ENCODE measurements around the gene HMCN2.

HMCN2 gene

GRCh38 chr9:130377612-130378011, 112.1 kb downstream of the HMCN2 start:
- DNase-seq: no peak

DNA sequence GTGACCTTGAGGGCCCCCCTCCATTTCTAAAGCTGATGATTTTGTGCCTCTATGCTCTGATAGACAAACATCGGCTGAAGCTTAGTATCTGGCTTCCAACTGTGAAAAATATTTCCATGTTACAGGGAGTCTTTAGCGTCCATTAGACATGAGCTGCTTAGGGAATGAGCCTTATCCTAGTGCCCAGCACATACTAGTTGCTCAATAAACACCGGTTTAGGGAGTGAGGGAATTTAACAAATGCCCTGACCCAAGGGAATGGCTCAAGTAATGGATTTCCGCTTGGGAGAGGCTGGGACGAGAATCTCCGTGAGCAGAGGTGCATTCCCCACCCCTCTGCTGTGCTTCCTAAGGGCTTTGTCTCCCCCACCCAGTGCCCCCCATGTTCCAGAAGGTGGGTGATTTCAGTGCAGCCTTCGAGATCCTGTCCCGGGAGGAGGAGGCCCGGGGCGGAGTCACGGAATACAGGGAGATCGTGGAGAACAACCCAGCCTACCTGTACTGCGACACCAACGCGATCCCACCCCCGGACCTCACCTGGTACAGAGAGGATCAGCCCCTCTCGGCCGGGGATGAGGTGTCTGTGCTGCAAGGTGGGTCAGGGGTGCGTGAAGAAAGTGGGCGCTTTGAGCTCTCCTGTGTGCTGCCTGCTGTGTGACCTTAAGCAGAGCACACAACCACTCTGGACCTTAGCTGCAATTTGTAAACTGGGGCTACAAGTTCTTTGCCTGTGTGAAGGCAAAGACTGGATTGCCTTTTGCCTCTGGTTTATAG, 113.5 kb downstream of the HMCN2 start:
- DNase-seq: no peak

DNA sequence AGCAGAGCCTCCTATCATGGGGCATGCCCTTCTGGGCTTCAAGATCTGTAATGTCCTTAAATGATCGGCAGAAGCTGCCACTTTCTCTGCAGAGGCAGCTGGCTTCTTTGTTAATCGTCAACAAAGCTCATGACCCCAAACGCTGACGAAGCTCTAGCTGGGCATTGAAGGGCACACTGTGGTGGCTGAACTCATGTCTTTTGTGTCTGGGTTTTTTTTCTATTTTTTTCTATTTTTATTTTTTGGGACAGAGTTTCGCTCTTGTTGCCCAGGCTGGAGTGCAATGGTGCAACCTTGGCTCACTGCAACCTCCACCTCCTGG, 114.0 kb downstream of the HMCN2 start:
- no peak for DNase-seq

GRCh38 chr9:130380920-130381469, 115.4 kb downstream of the HMCN2 start:
- no peak for DNase-seq

DNA sequence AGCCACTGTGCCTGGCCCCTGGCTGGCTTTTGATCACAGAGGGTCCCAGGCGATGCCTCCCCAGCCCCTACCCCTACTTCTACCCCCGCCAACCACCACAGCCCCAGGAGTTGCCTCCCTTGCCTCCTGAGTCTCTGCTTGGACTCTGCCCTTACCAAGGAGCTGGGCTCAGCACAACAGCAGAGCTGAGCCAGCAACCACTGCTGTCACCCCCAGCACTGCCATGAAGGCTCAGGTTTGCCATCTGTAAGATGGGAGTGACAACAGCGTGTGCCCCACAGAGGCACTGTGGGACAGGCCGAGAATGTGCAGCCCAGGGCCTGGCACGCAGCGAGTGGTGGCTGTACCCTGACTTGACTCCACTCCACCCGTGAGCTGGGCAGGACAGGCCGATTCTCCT, 116.1 kb downstream of the HMCN2 start:
- DNase-seq: no peak

GRCh38 chr9:130382096-130382495, 116.5 kb downstream of the HMCN2 start:
- no peak for DNase-seq

GRCh38 chr9:130382636-130383349, 117.2 kb downstream of the HMCN2 start:
- no peak for DNase-seq

GRCh38 chr9:130383350-130383715, 117.8 kb downstream of the HMCN2 start:
- DNase-seq: no peak

- DNase-seq: no peak
Observed at GRCh38 chr9:130383979-130384676, 118.6 kb downstream of the HMCN2 start.

DNA sequence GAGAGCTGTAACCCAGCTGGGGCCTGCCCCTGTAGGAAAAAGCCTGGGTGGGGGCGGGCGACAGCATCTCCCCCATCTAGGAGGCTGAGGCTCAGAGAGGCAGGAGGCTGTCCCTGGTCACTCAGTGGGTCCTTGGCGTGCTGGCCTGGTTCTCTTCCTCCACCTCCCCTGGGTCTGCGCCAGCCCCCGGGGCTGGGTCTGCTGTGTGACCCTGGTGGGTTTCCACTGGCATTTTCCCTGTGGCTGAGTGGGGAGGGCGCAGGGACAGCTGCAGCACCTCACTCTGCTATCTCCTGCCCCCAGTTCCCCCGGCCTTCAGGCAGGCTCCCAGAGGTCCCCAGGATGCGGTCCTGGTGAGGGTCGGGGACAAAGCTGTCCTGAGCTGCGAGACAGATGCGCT, 119.7 kb downstream of the HMCN2 start:
- no peak for DNase-seq

- no peak for DNase-seq
Observed at GRCh38 chr9:130387398-130387797, 121.8 kb downstream of the HMCN2 start.

DNA sequence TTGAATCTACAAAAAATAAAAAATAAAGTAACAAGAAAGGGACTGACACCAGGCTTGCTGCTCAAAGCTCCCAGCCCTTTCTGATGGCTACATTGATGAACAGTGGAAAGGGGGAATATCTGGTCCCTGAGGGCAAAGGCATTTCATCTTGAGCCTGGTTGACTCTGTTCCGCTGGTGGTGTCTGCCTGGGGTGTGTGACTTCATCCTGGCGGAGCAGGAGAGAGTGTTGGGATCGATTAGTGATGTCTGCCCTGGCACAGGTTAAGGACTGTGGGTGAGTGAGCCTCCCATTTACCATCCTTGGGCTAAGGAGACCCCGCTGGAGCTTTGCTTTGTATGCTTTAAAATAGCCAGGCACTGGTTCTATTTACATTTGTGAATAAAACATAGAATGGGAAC, 122.3 kb downstream of the HMCN2 start:
- no peak for DNase-seq

- DNase-seq: no peak
Observed at GRCh38 chr9:130390390-130390789, 124.8 kb downstream of the HMCN2 start.

DNA sequence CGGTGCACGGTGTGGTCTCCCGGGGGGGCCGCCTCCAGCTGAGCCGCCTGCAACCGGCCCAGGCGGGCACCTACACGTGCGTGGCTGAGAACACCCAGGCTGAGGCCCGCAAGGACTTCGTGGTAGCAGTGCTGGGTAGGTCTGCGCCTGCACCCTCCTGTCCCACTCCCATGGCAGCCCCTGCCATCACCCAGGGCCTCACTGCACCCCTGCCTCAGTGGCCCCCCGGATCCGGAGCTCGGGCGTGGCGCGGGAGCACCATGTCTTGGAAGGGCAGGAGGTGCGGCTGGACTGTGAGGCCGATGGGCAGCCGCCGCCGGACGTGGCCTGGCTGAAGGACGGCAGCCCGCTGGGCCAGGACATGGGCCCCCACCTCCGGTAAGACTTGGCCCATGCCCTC, 125.4 kb downstream of the HMCN2 start:
- DNase-seq: no peak

GRCh38 chr9:130391866-130392265, 126.3 kb downstream of the HMCN2 start:
- DNase-seq: no peak

- DNase-seq: no peak
Observed at GRCh38 chr9:130393681-130394071, 128.1 kb downstream of the HMCN2 start.

GRCh38 chr9:130394320-130394719, 128.8 kb downstream of the HMCN2 start:
- no peak for DNase-seq

- no peak for DNase-seq
Observed at GRCh38 chr9:130394814-130395470, 129.4 kb downstream of the HMCN2 start.

DNA sequence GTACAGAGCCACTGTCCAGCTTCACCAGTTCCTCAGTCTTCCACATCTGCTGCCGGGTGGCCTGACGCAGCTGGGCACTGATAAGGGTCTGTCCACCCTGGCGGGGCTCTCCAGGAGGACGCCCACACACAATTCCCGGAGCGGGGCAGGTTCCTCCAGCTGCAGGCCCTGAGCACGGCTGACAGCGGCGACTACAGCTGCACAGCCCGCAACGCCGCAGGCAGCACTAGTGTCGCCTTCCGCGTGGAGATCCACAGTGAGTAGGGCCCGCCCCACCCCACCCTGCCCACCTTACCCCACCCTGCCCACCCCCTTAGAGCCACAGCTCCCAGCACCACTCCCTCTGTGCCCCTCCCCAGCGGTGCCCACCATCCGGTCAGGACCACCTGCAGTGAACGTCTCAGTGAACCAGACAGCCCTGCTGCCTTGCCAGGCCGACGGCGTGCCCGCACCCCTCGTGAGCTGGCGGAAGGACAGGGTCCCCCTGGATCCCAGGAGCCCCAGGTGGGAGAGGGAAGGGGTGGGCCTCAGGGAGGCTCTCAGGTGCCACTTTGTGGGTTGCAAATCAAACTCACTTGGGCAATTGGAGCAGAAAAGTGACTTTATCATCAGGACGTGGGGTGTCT, 130.4 kb downstream of the HMCN2 start:
- no peak for DNase-seq

DNA sequence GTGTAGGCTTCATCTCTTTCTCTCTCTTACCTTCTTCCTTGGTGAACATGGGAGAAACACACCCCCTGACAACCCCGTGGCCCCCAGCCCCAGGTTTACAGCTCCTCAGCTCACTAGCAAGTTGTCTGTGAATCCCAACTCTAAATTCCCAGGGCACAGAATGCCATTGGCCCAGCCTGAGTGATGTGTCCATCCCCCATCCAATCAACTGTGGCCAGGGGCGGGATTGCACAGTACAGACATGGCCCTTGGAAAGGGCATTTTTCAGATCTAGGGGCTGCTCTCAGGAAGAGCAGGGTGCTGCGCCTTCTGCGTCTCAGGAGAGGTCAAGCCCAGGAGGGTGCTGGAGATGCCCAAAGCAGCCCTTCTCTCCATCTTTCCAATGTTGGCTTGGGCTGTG, 131.0 kb downstream of the HMCN2 start:
- DNase-seq: no peak

- no peak for DNase-seq
Observed at GRCh38 chr9:130398487-130399240, 133.1 kb downstream of the HMCN2 start.

DNA sequence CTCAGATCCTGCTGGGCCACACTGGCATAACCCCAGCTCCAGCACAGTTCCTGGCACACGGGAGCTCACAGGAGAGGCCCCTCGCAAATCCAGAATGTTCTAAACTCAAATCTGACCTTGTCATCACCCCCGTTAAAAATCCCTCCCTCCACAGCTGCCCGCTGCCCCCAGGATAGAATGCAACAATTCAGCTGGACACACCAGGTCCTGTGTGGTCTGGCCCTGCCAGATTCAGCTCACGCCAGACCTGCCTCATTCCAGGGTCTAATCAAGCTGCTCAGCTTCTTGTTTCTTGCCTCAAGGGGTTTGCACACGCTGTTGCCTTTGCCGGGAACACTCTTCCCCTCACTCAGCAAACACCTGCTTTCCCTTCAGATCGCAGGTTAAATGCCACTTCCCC, 134.2 kb downstream of the HMCN2 start:
- DNase-seq: no peak

All from bone marrow (tissue), 2 donors.